GM21529 (cell line): ENCODE results near the gene PDZD2.
"Not testable (repeated sequence)": the region's sequence is repeated elsewhere in the genome, so short reads cannot be mapped to it uniquely, and the experiment has no call there.

Experiments
- ATAC-seq: cut with Tn5 transposase; IDR thresholded peaks from one replicate; pipeline ENCODE4 v1.9.1; 2021; ENCODE audit not compliant: unreplicated experiment

The PDZD2 gene

DNA sequence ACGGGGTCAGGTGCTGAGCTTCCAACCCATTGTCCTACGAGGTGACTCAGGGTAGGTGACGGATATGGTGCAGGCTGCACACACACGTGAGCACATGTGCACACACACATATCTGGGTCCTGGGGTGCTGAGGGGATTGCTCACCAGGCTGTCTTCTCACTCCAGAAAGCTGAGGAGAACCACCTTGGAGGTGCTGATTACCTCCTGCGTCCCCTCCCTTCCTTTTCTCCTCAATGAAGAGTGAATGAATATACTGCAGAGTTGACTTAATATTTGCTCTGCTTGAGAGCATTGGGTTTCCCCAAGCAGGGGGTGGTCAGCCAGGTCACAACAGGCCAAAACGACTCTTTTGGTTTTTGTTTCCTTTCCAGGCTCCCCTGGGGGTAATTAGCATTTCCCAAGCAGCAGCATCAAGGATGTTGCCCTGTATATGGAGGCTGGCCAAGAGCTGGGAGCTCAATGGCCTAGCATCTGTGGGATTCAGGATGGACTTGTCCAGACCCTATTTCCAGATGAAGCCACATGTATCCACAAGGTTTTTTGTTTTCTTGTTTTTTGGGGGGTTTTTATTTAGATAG, 49.7 kb downstream of the PDZD2 start:
- no peak for ATAC-seq

DNA sequence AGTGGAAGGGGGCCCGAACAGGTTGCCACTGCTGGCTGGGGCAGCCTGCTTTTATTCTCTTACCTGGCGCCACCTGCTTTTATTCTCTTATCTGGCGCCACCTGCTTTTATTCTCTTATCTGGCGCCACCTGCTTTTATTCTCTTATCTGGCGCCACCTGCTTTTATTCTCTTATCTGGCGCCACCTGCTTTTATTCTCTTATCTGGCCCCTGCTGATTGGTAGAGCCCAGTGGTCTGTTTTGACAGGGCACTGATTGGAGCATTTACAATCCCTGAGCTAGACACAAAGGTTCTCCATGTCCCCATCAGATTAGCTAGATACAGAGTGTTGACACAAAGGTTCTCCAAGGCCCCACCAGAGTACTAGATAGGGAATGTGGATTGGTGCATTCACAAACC, 52.5 kb downstream of the PDZD2 start:
- ATAC-seq: not testable (repeated sequence)

DNA sequence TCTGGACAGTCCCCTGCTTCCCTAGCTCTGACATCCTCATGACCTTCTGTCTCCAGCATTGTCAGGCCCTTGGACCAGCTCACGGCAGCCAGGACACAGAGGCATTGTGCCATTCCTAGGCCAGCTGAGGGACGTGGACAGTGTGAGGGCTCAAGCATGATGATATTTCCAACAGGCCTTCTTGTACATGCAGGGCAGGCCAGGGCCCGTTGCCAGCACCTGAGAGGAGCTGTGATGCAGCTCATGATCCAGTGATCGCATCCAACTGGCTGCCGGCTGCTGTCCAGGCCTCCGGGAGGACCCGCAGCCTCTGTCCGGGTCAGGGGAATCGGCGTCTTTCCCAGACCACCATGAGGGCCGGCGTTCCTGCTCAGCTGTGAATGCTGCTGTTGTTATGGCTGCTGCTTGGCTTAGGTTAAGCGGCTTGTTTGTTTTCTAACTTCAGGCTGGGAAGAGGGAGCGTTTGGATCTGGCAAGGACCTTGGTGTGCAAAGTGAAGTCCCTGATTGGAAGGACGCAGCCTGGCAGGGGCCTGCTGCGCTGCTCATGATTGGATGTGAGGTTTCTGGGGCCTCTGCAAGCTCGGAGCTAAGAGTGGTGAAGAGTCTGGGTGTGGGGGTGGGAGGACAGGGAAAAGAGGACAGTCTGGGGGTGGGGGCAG, 53.8 kb downstream of the PDZD2 start:
- ATAC-seq: no peak

DNA sequence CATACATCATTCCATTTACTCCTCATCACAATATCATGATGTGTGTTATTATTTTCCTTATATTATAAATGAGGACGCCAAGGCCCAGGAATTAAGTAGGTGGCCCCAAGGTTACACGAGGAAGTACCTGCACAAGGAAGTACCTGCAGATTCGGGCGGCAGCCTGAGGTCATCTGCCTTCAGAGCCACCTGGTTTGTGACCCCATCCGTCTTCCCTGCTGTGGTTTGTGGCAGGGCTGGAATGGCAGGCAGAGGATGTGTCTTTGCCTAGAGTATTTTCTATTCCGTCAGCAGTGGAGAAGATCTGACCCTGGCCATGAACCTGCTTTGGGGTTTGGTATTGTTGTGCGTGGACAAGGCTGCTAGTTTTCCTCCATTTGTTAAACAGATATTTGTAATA, 59.7 kb downstream of the PDZD2 start:
- no peak for ATAC-seq

DNA sequence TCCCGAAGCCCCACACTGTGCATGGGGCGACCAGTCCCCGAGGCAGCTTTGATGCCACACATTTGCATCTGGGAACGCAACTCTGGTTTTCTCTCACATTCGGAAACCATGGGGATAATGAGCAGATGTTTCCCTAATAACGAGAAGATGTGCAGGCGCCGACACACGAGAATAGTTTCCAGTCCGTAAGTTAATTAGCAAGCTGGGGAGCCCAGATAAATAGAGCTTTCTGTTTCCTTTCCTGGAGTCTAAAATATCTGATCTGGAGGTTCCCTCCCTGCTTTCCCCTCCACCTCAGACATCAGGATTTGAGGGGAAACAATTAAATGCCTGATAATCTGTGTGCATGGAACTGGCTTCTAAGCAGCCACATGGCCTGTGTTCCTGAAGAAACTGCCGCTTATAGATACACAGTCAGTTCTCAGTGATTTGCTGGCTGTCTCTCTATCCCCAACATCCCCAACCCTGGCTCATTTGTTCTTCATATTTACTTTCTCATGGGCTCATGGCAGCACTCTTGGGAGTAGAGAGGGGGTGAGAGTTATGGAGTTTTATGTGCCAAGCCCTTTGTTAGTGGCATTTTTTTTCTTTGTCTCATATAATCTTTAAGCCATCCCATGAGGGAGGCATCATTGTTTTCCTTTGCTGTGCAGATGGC, 62.8 kb downstream of the PDZD2 start:
- no peak for ATAC-seq

DNA sequence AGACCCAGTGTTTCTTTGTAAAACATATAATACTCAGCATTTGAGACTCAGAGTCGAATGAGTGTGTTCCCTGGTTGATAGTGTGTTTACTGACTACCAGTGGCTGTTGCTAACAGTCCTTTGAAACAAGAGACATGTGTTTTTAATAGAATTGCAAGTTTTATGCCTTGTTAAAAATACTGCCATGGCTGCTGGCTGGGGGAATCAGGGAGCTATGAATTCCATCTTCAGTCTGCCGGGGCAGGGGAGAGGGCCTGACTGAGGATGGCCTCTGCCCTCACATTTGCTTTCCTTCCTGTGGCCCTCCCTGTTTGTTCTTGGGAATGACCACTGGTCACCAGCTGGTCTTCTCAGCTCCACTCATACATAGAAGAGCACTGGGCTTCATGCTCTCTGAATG, 63.8 kb downstream of the PDZD2 start:
- ATAC-seq: no peak

DNA sequence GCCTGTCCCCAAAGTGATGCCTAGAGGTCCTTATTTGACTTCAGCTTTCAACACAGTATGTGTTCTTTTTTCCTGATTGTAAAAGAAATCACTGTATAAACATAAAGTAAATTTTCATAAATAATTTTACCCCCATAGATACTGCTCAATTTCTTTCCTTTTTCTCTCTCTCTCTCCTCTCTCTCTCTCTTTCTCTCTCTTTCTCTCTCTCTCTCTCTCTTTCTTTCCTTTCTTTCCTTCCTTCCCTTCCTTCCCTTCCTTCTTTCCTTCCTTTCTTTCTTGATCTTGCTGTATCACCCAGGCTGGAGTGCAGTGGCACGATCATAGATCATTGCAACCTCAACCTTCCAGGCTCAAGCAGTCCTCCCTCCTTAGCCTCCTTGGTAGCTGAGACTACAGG, 64.8 kb downstream of the PDZD2 start:
- ATAC-seq: no peak

DNA sequence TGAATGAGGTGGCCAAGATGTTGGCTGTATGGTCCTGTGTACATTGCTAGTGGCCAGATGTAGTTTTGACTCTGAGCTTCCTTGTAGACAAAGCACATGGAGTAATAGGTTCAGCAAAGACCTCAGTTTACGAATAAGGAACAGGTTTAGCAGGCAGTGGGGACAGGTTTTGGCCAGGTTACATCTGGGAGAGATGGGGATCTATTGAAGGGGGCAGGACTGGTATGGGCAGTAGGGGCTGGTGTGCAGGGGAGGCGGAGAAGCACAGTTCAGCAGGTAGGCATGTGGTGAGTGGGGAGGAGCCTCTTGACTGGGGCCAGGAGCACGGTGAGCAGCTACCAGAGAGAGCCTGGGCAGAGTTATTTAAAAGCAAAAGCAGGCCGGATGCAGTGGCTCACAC, 67.3 kb downstream of the PDZD2 start:
- no peak for ATAC-seq

DNA sequence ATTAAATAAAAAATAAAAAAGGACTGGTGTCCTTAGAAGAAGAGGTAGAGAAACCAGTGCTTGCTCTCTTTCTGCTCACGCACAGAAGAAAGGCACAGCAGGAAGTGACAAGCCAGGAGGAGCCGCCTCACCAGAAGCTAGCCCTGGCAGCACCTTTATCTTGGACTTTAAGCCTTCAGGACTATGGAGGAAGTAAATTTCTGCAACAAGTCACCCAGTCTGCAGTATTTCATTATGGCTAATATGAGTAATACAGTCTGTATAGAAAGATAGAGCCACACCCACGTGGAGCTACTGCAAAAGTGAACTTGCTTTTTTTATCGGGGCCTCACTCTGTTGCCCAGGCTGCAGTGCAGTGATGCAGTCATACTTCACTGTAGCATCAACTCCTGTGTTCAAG, 68.4 kb downstream of the PDZD2 start:
- ATAC-seq: no peak

DNA sequence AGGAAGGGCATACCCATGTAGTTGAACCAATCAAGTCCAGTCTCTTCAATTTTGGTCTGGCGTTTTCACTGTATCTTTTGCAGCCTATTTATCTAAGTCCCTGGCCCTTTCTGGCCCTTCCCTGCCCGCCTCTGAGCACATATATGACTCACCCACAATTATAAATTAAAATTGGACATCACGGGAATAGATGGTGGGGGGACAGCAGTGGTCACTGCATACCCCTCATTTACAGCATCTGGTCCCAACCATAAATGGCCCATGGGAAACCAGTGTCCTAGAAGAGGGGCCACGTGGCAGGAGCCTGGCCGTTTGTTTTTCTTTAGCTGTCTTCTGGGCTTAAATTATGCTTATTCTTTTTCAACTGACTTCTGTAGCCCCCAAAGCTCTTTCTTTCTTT, 69.2 kb downstream of the PDZD2 start:
- no peak for ATAC-seq

DNA sequence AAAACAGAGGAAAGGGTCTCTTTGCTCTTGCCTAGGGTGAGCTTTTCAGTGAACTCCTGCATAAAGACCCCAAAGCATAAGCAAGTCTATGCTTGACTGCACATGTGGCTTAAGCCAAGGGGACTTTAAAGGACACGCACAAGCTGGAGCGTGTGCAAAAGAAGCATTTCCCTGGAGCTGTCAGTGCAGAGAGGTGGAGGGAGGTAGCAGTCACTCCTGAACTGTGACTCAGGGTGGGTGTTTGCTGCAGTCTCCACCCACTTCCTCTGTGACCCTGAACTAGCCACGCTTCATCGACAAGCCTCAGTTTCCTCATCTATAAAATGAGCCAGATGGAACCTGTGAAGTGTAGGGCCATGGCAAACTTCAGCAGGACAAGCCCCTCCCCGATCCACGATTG, 72.4 kb downstream of the PDZD2 start:
- no peak for ATAC-seq

DNA sequence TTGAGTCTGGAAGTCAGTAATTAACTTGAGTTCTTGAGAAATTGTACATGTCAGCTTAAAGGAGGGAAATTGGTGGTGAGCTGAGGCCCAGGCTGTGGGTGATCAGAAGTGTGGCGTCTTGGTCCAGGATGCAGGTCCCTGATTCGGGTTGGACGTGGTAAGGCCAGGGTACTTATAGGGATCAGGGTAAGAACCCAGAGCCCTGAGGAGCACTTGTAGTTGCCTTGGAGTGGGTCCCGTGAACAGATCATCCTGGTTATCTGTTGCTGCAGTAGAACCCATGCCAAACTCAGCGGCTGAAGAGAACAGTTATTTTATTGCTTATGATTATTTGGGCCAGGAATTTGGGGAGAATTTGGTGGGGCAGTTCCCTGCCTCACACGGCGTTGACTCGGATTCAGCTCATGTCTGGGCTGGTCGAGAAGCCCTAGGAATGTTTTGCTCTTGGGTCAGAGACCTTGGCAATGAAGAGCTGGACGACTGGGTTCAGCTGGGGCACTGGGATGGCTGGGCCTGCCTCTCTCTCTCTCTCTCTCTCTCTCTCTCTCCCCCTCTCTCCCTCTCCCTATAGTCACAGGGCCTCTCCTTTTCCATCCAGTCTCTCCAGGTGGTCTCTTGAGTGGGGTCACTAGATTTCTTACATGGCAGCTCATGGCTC, 73.1 kb downstream of the PDZD2 start:
- ATAC-seq: no peak

DNA sequence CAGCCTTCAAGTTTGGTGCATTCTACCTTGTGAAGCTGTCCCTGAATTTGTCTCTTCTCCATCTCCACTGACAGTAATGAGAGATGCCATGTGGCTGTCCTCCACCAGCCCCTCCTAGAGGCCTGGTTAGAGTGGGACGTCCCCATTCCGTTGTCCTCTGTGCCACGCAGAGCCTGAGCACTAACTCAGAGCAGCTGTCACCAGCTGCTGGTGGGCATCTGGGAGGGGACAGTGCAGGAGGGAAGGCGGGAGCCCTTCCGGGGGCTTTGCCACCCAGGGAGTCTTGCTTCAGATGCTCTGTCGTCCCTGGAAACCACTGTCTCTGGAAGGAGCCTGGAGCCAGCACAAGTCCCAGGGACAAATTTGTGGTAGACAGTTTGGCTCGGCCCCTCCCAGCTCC, 78.6 kb downstream of the PDZD2 start:
- no peak for ATAC-seq

DNA sequence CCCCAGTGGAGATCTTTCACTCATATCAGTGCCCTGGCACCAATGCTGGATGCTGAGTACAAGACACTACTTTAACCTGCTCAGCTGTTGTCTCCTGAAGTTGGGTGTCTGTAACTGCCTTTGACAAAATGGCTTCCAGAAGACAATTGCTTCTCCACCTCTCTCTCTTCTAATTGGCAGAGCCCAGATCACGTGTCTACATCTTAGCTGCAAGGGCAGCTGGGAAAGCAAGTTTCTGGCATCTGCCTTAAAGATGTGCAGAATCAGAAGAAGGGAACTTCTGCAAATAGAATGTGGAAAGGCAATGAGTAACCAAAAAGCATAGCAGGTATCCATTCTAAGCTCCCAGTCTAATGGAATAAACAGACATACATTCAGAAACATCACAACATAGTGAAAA, 81.1 kb downstream of the PDZD2 start:
- no peak for ATAC-seq

DNA sequence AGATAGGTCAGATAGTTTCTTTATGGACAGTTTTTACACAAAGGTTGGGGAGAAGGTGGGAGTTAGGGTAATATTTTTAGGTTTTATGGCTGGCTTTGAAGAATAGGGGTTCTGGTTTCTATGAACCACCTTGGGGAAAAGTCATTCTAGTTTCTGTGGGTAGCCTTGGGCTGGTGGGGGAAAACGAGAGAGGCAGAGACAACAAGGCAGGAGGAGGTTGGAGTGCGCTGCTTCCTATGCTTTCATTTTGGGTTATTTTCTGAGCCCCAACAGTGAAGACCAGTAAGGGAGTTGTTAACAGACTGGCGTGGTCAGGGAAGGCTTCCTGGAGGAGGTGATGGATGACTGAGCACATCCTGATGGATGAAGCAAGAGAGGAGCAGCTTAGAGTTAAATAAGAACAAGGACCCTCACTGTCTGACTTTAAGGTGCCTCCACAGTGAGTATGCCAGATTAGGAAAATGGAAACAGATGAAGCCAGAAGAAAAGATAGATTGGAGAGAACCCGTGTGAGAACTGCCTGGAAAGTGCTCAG, 81.9 kb downstream of the PDZD2 start:
- ATAC-seq: no peak

DNA sequence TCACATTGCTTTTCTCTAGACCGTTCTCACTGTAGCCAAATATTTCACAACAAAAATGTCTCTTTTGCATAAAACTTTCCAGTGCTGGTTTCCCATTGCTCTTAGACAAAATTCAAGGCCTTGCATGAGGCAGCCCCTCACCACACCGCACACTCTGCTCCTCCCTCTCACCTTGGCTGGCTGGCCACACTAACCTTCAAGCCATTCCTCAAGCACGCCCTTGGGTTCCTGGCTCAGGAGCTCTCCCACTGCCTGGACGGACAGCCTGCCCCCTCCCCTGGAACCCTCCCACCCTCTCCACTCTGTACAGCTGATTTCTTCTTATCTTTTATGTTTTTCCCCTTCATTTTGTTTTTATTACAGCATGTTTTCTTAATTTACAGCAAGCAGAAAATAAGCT, 83.2 kb downstream of the PDZD2 start:
- no peak for ATAC-seq

DNA sequence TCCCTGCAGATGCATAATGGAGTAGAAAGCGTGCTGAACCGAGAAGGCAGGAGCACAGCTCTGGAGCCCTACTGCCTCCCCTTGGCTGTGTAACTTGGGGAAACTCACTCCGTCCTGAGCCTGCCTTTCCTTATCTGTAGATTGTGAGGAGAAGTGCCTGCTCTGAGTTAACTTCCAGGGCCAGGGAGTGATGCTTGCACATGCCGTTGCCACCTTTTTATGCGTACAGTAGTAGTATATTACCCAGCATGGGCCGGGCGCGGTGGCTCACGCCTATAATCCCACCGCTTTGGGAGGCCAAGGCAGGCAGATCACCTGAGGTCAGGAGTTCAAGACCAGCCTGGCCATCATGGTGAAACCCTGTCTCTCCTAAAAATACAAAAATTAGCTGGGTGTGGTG, 87.1 kb downstream of the PDZD2 start:
- no peak for ATAC-seq

DNA sequence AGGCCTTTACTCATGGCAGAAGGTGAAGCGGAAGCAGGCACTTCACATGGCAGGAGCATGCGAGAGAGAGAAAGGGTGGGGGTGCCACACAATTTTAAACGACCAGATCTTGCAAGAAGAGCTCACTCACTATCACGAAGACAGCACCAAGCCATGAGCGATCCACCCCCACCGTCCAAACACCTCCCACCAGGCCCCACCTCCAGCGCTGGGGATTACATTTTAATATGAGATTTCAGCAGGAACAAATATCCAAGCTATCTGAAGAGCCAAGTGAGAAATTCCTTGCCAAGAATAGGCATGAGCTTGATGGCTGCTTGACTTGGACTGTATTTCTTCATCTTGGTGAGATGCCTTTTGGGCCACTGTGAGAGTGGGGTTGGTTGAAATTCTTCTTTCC, 88.0 kb downstream of the PDZD2 start:
- no peak for ATAC-seq

DNA sequence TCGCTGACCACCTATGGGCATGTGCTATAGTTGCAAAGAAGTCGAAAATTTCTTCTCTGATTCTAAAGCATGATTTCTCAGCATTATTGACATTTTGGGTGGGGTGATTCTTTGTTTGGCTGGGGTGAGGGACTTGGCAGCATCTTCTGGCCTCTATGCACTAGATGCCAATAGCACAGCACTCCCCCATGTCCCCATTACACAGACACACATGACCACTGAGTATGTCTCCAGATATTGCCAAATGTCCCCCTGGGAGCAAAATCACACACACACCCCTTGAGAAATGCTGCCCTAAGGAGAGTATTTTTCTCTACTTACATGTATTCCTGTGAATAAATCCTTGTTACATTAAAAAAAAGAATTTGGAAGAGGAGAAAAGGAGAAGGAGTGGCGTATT, 89.1 kb downstream of the PDZD2 start:
- ATAC-seq: no peak

DNA sequence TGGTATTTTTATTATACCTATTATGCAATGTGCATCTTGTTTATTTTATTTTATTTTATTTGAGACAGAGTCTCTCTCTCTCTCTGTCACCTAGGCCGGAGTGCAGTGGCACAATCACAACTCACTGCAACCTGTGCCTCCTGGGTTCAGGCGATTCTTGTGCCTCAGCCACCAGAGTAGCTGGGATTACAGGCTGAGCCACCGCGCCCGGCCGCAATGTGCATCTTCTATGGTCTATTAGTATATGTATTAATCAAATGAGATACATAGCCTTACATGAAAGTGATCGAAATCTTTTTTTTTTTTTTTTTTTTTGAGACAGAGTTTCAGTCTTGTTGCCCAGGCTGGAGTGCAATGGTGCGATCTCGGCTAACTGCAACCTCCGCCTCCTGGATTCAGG, 89.9 kb downstream of the PDZD2 start:
- not testable (repeated sequence) for ATAC-seq

DNA sequence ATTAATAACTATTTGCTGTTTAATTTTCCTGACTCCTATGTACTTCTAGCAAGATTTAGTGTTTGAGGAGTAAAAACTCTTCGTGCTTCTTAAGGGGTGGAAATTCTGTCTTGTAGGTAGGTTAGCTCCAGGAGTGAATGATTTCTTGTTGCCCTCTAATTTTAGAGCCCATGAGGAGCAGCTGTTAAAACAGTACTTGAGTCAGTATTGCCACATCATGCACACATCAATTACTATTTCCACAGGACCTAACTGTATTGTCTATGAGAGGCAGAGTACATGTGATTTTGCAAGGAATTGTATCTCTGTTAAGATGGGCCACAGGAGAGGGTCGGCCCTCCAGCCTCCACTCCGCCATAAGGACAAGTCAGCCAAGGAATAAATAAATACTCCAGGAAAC, 91.2 kb downstream of the PDZD2 start:
- ATAC-seq: no peak

DNA sequence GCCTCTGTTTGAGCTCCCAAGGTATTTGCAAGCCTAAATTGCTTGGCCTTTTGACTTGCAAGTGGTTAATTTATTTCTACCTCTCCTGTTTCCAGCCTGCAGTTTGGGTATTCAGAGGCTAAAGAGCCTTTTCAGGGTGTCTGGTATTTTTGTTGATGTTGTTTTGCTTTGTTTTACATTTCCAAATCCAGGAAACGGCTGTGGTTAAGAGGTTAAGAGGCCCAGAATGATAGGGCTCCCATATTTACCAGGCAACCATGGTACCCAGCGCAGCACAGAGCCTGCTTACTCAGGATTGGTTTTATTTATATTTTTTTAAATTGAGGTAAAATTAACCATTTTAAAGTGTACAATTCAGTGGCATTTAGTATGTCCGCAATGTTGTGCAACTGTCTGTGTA, 92.1 kb downstream of the PDZD2 start:
- no peak for ATAC-seq
